NCI-H2227 treated with DMSO at 0.1 percent for 48 hours (cell line): ENCODE results near the gene CDK16.

Experiments
- DNase-seq: peaks from one replicate; lab custom pipeline; 2025; lab: John Stamatoyannopoulos, UW

CDK16 gene

DNA sequence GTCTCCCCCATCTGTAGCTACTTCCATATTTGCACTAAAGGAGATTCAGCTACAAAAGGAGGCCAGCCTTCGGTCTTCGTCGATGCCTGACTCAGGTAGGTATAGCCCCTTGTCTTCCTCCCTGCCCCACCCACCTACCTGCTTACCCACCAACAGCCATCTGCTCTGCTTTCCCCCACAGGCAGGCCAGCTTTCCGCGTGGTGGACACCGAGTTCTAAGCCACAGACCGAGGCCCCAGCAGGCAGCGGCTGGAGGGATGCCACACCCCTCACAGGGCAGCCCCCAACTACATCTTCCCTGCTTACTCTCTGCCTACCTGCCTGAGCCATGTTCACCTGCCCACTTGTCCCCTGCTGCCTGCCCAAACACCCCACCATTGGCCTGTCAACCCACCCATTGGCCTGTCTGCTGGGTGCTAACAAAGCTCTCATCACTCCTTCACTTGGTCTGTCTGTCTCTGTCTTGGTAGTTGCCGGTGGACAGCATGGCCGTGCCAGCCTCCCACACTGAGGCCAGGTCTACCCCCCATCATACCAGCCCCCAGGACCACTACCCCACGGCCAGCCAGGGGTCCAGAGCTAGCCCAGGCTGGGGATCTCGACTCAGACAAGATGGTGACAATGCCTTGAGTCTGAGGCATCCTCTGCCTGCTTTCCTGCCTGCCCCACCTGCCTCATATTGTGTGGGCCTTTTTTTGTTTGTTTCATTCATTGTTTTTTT lies 10.2 kb downstream of the CDK16 start:
- no peak for DNase-seq

DNA sequence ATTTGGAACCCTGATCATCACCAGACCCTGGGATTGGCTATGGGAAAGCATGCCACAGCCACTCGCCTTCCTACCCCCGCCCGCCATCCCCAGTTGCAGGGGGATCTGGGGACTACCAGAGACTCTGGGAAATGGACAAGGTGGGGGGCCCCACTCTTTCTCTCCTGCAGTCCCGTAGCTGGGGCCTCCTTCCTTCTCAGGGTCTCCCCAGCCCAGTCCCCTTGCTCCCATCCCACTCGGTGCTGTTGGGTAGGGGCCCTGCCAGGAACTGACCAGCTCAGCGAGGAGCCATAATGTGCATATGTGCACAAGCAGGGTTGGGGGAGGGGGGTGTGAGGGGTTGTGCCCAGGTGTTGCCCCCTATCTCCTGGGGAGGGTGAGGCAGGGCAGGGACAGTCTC lies 10.9 kb downstream of the CDK16 start:
- no peak for DNase-seq

DNA sequence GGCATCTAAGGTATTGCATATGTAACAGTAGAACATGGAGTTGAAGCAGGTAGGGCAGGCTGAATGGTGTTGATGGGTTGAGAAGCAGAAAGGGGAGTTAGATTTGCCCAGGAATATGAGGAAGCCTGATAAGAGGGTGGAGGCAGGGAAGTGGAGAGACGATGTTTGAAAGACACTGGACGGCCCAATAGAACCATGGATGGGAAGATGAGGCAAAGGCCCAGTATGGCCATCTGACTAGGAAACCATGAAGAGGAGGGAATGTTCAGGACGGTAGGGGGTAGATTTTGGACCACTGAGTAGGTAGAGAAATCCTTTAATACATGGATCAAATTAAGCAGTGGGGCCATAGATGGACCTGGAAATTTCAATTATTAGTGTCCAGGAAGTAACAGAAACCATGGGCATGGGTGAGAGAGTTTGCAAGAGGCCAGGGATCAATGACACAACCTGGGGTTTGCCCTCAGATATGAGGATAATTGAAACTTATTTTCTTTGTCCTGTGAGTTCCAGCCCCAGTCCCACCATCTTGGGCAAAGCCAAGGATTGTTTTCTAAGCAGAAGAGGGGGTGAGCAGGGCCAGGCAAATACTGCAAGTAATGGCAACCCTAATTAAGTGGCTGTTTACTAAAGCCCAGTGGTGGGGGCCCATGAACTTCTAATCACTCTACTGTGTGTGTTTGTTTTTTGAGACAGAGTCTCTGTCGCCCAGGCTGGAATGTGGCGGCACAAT lies 11.8 kb downstream of the CDK16 start:
- no peak for DNase-seq

DNA sequence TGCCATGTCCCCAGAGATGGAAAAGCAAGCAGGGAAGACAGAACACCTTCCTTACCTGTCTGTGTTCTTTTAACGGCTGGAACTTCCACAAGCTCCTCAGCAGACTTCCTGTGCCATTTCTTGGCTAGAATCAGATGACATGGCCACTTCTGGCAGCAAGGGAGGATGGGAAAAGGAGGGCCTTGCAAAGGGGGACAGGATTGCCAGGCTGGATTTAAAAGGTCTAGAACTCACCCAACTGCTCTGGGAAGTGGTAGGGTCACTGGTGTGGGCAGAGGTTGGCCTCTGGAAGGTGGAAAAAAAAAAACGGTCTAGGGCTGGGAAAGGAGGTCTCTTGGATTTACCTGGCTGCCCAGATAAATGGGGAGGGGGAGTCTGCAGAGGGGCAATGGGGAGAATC lies 12.7 kb downstream of the CDK16 start:
- DNase-seq, result no peak

DNA sequence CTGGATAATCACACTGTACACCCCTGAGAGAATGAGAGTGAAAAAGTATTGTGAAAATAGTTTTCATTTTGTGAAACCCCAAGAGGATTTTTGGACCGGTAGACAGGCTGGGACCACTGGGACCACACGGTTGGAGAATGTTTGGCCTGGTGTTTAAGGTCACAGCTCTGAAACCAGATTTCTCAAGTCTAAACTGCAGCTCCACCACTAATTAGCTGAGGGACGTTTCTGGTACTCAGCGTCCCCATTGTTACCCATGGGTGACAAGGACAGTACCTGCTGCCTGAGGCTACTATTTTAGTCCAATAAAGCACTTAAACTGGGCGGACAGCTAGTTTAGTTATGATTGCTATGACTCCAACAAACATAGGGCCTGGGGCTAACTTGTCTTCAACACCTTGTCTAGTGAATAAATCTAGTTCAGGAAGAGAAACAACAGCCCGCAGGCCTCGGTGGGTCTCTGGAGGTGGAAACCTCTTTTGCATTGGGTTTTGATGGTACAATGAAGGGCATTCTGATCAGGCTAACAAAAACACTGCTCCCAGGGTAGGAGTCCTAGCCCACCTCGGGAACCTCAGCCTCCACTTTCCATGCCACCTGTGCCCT lies 13.8 kb downstream of the CDK16 start:
- no peak for DNase-seq

DNA sequence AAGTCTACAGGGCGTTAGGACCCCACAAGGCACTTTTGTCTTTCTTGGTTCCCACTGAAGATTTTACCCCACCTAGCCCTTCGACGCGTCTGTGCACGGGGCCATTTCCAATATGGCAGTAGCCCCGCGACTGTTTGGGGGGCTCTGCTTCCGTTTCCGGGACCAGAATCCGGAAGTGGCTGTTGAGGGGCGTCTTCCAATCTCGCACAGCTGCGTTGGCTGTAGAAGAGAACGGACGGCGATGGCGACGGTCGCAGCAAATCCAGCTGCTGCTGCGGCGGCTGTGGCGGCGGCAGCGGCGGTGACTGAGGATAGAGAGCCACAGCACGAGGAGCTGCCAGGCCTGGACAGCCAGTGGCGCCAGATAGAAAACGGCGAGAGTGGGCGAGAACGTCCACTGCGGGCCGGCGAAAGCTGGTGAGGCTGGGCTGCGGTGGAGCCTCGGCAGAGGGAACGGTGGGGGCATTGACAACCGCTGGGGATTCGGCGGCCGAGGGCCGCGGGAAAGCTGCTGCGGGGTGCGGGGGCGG lies 14.4 kb downstream of the CDK16 start, which contains the start of gene USP11:
TSS of gene USP11 (plus strand) at position 207 of the 530 bp plus-strand sequence. CDS start at position 242, 35 bp downstream.
- peak; percentile 74 for DNase-seq

DNA sequence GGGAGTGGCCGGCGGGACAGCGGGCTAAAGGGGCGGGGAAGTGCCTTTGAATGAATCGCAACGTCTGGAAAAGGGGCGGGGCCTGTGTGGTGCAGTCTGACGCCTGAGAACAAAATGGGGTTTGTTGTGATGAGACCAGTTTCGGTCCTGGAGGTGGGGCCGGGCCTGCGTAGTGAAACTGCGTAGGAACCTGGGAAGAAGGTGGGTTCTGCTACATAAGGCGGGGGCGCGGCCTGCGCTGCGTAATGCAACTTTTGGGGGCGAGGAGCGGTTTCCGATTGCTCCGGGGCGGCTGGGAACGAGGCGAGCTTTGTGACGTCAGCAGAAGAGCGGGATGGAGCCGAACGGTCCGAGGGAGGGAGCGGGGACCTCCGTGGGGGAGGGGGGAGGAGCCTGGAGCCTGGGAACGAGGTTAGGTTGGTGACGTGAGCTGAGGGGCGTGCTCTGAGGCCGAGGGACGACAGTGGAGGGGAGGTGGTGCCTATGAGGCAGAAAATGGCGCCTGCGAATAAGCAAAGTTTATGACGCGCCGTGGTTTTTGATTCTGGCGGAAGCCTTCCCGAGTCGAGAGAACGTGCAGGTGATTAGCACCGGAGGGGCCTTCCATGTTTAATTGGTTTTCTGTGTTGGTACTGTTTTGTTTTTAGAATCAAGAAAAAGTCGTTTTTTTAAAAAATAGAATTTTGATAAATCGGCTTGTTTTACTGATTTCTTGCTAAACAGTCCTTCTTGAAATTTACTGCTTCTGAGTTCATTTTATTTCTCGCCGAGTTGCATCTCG lies 15.0 kb downstream of the CDK16 start:
- peak; percentile 100 for DNase-seq

DNA sequence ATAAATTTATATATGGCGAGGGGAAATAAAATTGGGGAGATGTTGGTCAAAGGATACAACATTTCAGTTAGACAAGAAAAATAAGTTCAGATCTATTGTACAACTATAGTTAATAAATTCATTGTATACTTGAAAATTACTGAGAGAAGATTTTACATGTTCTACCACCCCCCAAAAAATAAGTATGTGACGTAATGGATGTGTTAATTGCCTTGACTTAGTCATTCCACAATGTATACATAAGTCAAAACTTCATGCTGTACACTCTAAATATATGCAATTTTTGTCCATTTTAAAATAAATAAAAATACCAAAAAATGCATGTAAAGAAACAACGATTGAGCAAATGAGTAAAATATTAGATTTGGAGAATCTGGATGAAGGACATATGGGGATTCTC lies 16.1 kb downstream of the CDK16 start:
- DNase-seq, result no peak

DNA sequence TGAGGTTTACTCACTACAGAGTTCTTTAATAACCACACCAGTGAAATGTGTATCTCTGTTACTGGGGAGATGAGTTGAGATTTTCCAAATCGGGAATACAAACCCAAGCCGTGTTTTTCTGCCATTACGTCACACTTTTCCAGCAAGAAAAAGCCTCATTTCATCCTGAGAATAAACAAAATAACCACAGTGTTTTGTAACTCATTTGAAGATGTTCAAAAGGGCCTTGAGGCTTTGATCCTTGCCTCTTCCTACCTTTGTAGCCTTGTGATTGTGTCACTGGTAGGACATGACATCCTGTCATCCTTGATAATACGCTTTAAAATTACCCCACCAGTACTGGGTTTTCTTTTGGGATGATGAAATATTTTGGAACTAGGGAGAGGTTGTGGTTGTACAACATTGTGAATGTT lies 17.2 kb downstream of the CDK16 start:
- DNase-seq, result no peak

DNA sequence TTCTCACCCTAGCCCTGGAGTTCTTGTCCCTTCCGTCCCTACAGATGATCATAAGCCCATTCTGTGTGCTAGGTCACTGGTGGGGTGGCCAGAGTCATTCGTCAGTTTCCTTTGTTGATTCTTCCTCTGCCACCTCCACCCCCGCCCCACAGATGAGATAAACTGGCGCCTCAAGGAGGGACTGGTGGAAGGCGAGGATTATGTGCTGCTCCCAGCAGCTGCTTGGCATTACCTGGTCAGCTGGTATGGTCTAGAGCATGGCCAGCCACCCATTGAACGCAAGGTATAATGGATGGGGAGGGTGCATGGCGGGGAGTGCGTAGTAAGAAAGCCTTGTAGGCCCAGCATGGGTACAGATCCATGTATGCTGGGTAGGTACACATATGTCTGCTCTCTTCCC lies 20.7 kb downstream of the CDK16 start:
- DNase-seq, result no peak

DNA sequence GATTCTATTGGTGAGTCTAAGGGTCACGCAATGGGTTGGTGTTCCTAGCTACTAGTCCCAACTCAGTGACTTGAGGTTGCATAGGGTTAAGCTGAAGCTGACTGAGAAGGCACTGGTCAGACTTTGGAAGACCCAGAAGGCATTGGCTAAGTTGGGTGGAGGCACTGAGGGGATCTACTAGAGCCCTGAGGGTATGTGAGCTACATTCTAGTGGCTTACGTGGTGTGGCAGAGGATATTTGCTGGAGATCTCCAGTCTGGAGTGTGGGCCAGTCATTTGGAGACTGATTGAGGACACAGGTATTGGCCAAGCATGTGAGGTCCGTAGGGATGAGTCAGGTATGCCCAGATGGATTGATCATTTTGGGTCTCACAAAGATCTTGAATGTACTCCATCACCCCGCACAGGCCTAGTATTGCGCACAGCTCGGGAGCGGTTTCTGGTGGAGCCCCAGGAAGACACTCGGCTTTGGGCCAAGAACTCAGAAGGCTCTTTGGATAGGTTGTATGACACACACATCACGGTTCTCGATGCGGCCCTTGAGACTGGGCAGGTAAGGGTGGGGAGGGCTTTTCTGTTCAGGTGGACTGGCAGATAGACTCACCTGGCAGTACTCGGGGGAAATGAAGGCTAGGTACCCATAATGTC lies 21.5 kb downstream of the CDK16 start:
- no peak for DNase-seq

DNA sequence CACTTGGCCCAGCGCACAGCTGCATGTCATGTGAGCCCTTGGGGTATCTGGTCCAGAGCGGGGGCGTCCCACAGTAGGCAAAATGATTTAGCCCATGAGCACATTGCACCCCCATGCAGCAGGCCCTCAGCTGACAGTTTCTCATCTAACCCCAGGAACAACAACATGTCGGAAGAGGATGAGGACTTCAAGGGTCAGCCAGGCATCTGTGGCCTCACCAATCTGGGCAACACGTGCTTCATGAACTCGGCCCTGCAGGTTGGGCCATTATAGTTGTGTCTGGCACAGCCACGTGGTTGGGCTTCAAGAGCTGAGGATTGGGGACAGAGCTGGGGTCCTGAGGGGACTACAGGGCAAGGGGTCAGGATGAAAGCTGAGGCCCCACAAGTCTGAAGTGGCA lies 22.1 kb downstream of the CDK16 start:
- no peak for DNase-seq

DNA sequence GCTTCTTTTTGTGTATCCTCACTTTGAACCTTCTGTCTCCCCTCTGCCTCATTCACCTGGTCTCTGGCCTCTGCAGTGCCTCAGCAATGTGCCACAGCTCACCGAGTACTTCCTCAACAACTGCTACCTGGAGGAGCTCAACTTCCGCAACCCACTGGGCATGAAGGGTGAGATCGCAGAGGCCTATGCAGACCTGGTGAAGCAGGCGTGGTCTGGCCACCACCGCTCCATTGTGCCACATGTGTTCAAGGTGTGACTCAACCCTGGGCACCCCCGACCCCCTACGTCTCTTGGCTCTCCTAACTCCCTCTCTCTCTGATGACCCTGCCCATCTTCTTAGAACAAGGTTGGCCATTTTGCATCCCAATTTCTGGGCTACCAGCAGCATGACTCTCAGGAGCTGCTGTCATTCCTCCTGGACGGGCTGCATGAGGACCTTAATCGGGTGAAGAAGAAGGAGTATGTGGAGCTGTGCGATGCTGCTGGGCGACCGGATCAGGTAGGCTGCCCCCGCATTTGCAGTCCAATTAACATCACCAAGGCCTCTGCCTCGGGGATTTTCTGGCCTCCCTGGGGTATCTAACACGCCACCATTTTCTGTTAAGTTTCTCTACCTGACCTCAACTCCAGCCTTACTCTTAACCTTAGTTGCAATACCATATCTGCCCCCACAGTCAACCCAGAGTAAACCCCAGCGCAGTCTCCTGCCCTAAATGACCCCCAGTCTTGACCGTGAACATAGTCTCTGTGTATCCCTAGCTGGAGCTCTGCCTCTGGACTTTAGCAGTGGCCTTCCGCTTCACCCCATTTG lies 22.9 kb downstream of the CDK16 start:
- no peak for DNase-seq

DNA sequence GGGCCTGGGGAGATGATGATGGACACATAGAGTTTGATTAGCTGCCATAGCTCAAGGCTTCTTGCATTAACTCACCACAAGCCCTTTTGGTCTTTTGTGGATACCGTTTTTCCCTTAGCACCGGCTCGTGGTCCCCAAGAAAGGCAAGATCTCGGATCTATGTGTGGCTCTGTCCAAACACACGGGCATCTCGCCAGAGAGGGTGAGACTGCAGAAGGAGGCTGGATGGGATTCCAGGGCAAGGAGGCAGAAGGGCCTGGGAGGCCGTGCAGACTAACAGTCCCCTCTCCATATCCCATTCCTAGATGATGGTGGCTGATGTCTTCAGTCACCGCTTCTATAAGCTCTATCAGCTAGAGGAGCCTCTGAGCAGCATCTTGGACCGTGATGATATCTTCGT lies 23.8 kb downstream of the CDK16 start:
- no peak for DNase-seq

DNA sequence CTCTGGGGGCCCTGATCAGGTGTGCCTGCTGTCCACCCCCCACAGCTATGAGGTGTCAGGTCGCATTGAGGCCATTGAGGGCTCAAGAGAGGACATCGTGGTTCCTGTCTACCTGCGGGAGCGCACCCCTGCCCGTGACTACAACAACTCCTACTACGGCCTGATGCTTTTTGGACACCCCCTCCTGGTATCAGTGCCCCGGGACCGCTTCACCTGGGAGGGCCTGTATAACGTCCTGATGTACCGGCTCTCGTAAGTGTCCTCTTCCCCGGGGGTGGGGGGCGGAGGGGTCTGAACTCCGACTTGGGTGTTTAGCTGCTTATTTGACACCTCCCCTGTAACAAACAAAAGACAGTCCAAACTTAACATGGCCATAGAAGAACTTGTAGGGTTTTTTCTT lies 24.9 kb downstream of the CDK16 start:
- DNase-seq, result no peak

DNA sequence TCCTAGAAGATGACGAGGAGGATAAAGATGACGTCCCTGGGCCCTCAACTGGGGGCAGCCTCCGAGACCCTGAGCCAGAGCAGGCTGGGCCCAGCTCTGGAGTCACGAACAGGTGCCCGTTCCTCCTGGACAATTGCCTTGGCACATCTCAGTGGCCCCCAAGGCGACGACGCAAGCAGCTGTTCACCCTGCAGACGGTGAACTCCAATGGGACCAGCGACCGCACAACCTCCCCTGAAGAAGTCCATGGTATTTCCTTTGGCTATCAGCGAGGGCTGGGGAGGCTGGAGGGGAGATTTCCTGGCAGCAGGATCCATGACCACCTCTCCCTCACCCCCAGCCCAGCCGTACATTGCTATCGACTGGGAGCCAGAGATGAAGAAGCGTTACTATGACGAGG lies 26.2 kb downstream of the CDK16 start:
- DNase-seq, result no peak

DNA sequence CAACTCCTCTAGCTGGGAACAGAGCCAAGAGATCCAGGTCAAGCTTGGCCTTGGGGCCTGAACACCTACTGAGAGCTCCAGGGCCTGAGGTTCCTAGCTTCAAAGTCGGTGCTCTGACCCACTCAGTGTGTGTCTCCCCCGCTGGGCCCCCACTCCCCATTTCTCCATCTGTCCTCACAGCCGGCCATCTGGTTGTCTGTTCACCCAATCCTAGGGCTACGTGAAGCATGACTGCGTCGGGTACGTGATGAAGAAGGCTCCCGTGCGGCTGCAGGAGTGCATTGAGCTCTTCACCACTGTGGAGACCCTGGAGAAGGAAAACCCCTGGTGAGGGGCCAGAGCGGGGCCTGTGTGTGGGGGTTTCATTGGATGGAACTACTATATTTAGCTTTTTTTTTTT lies 26.7 kb downstream of the CDK16 start:
- no peak for DNase-seq

DNA sequence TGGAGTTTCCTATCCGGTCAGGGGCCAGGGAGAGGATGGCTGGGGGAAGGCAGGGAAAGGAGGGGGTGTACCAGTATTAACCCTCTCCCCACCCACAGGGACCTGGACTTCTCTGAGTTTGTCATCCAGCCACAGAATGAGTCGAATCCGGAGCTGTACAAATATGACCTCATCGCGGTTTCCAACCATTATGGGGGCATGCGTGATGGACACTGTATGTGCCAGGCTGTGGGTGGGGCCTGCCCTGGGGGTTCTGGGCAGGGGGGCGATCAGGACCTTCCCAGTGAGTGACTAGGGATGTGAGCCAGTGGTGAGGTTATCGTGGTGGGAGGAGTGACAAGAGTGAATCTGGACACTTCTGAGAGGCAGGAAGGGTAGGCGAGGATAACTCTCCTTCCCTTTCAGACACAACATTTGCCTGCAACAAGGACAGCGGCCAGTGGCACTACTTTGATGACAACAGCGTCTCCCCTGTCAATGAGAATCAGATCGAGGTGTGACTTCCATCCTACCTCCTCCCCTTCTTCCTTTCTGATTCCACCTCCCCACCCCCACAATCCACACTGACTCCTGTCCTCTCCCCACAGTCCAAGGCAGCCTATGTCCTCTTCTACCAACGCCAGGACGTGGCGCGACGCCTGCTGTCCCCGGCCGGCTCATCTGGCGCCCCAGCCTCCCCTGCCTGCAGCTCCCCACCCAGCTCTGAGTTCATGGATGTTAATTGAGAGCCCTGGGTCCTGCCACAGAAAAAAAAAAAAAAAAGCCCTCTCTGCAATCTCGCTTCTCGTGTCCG lies 28.9 kb downstream of the CDK16 start:
- no peak for DNase-seq

DNA sequence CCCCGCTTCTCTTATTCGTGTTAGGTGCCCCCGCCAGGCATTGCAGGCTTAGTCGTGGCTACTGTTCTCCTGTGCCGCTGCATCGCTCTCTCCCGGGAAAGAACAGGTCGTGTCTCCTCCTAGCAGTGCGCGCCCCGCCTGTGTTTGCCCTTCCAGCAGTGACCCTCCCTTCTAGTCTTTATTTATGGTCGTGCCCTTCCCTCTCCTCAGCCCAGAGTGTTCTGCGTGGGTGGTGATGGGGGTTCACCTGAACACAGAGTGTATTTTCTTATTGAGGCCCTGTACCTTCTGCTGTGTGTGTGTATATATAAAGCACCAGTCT lies 29.5 kb downstream of the CDK16 start:
- DNase-seq, result peak; percentile 27

DNA sequence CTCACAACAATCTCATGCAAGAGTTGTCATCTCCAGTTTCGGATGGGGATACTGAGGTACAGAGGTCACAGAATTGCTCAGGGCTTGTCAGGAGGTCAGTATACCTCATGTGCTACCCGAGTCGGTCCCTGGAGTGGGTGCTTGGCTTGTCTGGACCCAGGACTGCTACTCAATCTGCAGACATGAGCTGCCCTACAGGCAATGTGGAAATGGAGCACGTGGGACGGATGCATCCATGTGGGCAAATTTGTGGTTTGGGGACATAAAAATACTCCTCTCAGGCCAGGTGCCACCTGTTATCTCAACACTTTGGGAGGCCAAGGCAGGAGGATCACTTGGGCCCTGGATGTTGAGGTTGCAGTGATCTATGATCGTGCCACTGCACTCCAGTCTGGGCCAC lies 30.1 kb downstream of the CDK16 start:
- no peak for DNase-seq
